ENCODE data around the gene TAAR6.

DNA sequence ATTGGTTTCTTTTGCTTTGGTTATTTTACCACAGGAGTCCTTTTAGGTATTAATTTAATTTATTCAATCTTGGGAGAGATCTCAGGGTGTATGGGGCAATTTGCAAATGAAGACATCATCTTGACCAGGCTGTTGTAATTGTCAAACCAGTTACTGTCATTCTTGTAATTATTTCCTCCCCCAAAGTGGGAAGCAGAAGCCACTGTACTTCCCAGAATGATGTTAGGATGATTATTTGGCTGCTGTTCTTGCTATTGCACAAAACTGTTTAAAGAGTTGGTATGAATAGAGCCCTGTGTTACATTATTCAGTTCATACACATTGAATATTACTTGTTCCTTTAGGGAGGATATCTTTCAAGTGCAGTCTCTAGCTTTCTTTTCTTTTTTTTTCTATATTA lies 1.7 kb downstream of the TAAR6 start:
- TF ChIP-seq, protein P1, sequence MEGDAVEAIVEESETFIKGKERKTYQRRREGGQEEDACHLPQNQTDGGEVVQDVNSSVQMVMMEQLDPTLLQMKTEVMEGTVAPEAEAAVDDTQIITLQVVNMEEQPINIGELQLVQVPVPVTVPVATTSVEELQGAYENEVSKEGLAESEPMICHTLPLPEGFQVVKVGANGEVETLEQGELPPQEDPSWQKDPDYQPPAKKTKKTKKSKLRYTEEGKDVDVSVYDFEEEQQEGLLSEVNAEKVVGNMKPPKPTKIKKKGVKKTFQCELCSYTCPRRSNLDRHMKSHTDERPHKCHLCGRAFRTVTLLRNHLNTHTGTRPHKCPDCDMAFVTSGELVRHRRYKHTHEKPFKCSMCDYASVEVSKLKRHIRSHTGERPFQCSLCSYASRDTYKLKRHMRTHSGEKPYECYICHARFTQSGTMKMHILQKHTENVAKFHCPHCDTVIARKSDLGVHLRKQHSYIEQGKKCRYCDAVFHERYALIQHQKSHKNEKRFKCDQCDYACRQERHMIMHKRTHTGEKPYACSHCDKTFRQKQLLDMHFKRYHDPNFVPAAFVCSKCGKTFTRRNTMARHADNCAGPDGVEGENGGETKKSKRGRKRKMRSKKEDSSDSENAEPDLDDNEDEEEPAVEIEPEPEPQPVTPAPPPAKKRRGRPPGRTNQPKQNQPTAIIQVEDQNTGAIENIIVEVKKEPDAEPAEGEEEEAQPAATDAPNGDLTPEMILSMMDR (conservative IDR thresholded peaks at IDR 0.05; ENCODE audit: low read depth, low read length), result no peak
- TF ChIP-seq SMC3 (IDR thresholded peaks at IDR 0.05; ENCODE audit: low read depth, low read length), result no peak
- TF ChIP-seq MXI1 (IDR thresholded peaks at IDR 0.05; ENCODE audit: borderline replicate concordance, low read depth, low read length), result no peak
- no peak for TF ChIP-seq NFE2L2 (IDR thresholded peaks at IDR 0.05; ENCODE audit: low read depth, low read length)
- TF ChIP-seq MAZ (IDR thresholded peaks at IDR 0.05; ENCODE audit: borderline replicate concordance, low read depth, low read length), result no peak
